Stimulated activated CD8-positive, alpha-beta memory T cell treated with anti-CD3 and anti-CD28 coated beads, Interleukin-15, amount 100 ng/mL, for 1 hour (primary cell): ENCODE results near the gene PMIS2.
A peak's percentile ranks its signal among the peaks of the same experiment; 100 is the strongest.

ENCODE experiments used
- DNase-seq: peaks from one replicate; pipeline ENCODE4 v3.0.0-alpha.2; 2020; ENCODE audit warnings: low read depth

The PMIS2 gene

DNA sequence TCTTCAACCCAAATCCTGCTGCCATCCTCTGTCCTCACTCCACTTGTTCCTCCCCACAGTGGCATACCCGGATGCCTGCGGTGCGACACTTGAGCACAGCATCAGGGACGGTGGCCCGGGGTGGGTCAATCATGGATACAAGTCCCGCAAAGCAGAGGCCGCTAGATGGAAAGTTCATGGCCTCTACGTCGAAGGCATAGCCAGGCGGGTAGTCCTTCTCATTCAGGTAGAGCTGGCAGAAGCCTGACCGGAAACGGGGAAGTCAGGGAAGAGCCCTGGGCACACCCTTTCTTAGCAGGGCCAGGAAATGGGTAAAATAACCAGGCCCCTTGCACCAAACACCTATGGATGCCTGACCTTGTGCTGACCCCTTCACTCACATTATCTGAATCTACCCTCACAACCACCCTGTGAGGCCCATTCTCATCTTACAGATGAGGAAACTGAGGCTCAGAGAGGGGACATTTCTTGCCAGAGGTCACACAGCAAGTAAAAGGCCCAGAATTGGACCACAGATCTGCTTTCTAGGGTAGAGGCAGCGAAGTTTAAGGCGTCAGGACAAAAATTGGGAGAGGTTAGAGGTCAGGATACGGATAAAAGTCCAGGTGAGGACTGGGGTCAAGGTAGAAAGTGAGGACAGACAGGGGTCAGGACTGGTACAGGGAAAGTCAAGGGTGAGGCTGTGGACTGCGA is 29.0 kb upstream of the PMIS2 start:
- no peak for DNase-seq

DNA sequence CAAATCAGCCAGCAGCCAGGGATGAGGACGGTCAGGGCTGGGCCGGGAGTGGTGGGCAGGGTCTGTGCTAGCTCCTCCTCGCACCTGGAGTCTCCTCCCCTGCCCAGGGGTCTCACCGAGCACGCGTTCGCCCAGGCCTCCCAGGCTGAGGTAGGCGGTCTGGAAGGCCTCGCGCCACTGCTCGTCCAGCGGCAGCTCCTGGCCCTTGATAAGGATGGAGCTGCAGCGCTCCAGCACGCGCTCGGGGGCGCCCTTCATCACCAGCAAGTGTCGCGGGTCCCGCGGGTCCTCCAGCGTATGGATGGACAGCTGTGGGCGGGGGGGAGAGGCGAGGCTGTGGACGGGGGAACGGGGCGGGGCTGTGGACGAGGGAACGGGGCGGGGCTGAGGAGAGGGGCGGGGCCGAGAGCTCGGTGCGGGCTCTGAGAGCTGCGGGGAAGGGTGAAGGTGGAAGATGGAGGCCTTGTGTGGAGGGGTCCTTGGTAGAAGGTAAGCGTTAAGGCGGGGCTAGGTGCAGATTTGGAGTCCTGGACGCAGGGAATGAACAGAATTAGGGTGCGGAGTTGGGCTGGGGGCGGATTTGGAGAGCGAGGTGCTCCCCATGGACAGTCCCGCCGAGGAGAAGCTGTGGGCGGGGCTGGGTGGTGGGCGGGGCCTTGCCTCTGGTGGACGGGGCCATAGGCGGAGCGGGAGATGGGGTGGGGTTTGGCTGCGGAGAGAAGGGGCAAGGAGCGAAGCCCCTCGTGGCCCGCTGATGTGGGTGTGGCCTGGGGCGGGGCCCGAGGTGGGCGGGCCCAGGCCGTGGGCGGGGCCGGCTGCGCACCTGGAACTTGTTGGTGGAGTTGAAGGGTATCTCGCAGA is 28.2 kb upstream of the PMIS2 start:
- DNase-seq = peak; percentile 20

DNA sequence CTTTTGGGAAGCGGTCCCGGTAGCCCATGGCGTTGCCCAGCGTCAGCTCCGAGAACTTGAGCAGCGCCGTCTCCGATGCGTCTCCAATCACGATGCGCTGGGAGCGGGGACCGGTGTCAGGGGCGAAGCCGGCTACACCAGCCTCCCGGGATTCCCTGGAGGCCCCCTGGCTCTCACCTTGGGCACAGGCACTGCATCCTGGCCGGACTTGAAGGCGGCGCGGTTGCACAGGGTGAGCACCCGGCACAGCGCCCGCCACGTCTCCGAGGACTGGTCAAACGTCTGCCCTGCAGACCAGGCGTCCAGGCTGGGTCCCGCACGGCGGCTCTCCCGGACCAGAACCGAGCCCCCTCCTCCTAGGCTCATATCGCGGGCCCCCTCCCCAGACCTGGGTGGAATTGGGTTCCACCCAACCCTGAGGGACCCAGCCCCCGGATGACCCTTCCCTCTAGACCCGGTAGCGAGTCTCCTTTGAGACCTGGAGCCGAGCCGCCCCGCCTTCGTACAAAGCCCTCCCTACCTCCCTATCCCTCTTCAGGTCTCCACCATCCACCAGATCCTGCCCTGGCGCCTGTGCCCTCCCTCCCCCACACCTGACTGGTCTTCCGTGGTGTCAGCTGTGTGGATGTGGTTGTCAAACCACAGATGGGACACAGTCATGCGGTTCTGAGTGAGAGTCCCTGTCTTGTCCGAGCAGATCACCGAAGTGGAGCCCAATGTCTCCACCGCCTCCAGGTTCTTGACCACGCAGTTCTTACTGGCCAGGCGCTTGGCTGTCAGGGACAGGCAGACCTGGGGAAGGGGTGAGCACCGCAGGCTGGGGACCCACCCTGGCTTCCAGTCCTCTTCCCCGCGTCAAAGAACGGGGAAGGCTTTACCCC is 27.3 kb upstream of the PMIS2 start:
- no peak for DNase-seq

DNA sequence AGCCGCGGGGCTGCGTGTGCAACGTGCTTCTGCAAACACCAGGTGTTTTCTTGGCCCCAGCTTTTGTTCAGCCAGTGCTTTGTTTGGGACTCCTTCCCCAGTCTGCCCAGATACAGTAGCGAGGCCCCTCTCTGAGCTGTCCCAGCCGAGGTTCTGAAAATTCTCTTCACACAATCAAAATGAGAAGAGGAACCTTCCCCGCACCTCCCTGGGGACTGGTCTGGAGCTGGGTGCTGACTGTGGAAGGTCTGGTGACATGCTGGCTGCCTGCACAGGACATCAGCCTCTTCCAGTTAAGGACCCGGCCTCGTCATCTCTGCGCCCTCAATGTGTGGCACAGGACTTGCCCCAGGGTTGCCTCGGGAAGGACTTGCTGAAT is 26.7 kb upstream of the PMIS2 start:
- DNase-seq = no peak

DNA sequence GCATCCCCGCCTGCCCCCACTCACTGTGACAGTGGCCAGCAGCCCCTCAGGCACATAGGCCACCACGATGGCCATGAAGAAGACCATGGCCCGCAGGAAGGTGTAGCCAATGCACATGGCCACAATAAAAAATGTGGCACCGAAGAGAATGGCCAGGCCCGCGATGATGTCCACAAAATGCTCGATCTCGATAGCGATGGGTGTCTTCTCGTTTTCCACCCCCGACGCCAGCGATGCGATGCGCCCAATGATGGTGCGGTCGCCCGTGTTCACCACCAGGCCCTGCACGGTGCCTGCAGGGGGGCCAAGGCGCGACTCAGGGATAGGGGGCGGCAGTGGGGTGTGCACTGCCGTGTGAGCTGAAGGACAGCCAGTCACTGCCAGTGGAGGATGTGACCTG is 26.2 kb upstream of the PMIS2 start:
- no peak for DNase-seq

DNA sequence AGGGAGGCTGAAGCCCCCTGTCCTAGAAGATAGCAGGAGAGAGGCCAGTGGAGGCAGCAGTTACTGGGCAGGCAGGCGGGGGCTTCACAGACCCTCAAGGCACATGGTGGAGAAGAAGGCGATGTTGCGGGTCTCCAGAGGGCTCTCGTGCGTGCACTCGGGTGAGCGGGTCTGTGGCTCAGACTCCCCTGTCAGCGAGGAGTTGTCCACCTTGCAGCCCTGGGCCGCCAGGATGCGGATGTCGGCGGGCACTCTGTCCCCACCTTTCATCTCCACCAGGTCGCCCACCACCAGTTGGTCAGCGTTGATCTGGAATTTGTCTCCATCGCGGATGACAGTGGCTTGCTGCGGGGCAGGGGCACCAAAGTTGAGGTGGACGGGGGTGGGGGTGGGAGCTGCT is 25.7 kb upstream of the PMIS2 start:
- no peak for DNase-seq

DNA sequence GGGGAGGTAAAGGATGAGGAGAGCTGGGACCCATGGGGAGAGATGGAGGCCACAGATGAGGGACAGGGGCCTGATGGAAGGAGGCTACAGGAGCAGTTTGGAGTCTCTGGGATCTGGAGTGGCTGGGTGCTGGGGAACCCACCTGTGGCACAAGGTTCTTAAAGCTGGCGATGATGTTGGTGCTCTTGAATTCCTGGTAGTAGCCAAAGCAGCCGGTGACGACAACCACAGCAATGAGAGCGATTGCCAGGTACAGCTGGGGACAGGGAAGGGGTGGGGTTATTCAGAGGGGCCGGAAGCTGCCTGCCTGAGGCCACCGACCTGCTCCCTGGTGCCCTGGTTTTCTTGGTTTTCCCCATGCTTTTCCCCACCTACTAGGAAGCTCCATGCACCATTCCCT is 25.3 kb upstream of the PMIS2 start:
- no peak for DNase-seq

DNA sequence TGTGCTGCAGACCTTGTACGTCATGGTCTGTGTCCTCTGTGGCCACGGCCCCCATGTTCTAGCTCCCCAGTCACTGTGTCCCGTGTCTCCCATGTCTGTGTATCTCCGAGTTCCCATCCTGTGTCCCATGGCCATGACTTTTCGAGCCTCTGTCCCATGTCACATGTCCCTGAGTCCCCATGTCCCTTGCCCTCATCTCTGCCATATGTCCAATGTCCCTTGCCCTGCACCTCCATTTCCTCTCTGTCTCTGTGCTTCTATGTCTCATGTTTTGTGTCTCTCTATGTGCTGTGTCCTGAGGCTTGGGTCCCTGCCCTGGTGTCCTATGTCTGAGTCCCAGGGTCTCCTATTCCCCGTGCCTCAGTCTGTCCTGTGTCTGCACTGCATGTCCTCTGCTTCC is 24.5 kb upstream of the PMIS2 start:
- no peak for DNase-seq

DNA sequence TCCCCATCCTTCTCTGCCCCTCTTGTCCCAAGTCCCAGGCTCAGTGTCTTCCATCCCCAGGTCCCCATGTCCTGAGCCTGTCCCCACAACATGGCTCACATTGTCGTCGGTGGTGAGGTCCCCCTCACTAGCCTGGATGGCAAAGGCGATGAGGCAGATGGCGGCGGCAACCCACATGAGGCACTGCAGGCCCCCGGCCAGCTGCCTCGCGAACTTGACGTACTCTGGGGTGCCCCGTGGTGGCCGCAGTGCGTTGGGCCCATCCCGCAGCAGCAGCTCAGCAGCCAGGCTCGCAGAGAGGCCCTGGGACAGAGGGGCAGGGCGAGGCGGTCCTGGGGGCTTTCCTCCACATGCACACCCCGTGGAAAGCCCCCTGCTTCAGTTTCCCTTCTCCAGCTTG is 23.6 kb upstream of the PMIS2 start:
- DNase-seq = no peak

DNA sequence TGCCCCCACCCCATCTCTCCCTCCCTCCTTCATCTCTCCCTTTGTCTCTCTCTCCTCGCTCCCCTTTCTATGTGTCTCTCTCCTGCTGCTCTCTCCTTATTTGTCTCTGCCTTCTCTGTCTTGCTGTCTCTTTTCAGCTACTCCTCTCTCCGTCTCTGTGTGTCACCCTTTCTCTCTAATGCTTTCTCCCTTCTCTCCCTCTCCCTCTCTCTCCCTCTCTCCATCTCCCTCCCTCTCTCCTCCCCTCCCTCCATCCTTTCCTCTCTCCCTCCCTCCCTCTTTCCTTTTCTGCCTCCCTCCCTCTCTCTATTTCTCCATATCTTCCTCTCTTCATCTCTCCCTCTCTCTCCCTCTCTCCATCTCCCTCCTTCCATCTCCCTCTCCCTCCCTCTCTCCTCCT is 23.2 kb upstream of the PMIS2 start:
- no peak for DNase-seq

DNA sequence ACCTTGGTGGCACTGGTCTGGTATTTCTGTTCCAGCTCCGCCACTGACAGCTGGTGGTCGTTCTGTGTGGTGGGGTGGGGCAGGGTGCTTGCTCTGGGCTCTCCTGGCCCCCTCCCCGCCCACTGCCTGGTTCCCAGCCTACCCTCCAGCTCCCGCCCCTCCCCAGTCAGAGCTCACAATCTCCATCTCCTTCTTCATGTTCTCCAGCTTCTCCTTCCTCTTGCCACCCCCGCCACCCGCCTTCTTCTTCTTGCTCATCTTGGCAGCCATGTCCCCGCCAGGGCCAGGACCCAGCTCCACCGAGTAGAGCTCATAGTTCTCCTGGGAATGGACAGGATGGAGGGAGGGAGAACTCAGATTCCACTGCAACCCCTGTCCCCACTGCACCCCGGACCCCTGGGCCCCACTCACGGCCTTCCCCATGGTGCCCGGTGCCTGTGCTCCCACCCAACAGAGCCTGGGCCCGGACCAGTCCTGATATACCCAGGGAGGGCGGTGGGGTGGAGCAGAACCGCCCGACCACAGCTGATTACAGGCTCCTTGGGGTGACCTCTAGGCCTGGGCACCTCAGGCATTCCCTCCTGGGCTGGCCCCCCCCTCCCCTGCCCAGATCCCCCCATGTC is 22.7 kb upstream of the PMIS2 start, which contains the start of gene ATP4A:
Gene ATP4A, minus strand, starts transcription at position 452 of the 623 bp plus-strand sequence. Its CDS starts 29 bp downstream, at position 423.
- DNase-seq = no peak

DNA sequence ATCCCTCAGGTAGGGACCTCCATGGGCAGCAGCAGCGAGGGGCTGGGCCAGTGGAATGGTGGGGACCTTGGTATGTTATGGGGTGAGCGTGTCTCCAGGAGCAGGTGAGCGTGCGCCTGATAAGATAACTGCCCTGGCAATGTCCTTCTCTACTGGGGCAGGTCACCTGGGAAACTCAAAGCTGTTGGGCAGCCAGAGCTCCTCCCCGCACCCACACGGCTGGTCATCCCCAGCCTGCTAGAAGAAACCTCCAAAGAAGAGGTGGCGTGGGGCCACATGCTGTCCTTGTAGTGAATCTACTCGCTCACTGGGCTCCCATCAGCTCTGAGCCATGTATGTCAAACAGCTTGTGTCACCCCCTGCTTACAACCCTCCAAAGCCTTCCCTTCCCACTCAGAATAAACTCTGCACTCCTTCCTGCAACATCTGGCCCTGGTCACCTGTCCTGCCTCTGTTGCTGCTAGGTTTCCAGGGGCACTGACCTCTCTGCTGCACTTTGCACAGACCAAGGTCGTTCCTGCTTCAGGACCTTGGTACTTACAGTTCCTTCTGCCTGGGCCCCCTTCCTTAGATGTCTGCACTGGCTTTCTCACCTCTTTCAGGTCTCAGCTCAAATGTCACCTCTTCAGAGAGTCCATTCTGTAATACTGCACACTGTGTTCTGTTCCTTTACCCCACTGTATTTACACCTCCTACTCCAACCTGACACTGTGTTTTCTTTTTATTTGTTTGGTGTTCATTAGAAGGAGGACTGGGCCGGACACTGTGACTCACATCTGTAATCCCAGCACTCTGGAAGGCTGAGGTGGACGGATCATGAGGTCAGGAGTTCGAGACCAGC is 20.7 kb upstream of the PMIS2 start:
- no peak for DNase-seq

DNA sequence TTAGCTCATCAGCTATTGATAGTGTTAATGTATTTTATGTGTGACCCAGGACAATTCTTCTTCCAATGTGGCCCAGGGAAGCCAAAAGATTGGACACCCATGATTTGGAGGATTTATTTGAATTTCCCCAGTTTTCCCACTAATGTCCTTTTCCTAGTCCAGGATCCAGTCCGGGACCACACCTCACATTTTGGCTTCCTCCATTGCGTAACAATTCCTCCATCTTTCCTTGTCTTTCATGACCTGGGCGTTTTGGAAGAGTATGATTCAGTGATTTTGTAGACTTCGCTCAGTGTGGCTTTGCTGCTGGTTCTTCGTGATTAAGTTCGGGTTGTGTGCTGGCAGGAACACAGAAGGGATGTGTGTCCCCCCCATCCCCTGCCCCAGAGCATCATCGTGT is 19.2 kb upstream of the PMIS2 start:
- no peak for DNase-seq

DNA sequence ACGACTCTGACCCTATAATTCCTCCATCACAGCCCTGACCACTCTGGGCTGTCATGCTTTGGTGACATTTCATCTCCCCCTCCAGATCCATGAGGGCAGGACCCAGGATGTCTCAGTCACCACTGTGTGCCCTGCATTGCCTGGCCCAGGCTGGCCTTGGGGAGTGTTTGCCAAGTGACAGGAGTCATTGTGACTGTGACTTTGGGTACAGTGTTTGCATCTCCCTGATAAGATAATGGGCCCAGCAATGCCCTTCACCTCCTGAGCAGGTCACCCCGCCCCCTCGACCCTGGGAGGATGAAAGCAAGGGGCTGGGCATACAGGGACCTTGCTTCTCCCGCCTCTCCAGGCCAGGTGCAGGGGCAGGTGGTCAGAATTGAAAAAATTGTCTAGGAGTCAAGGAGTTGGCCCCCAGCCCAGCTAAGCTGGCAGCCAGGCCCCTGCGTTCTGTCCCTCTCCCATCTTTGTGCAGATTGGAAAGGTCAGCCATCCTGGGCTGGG is 16.6 kb upstream of the PMIS2 start:
- no peak for DNase-seq

DNA sequence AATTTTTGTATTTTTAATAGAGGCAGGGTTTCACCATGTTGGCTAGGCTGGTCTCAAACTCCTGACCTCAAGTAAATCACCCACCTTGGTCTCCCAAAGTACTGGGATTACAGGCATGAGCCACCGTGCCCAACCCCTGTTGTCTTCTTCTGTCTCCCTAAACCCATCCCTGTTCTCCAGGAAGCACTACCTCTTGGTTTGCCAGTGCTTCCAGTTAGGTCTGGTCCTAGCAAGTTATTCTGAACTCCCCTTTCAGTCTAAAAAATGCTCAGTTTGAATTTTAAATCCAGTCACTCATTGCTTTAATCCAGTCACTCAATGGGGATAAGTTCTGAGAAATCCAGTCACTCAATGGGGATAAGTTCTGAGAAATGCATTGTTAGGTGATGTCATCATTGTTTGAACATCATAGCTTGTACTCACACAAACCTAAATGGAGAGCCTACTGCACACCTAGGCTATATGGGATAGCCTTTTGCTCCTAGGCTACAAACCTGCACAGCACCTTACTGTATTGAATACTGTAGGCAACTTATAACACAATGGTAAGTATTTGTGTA is 14.5 kb upstream of the PMIS2 start:
- DNase-seq = no peak

DNA sequence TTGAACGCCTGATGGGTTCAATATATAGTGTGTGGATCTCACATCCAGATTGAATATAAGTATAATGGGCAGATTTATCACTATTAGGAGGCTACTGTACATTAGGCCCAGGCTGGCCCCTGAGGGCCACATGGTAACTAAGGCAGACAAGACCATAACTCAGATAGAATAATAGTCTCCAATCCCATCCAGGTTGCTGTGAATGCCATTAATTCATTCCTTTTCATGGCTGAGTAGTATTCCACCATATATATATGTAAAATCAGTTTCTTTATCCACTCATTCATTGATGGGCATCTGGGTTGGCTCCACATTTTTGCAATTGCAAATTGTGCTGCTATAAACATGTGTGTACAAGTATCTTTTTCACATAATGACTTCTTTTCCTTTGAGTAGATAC is 8.1 kb upstream of the PMIS2 start:
- no peak for DNase-seq

DNA sequence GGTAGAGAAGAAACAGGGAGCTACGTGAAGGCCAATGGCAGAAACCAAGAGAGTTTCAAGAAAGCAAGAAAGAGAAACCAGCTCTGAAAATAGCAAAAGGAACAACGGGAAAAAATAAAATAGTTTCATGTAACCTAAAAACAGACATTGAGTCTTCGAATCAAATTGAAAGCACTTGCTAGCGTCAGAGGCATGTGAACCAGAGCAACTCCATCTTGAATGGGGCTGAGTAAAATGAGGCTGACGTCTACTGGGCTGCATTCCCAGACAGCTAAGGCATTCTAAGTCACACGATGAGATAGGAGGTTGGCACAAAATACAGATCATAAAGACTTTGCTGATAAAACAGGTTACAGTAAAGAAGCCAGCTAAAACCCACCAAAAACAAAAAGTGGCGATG is 7.3 kb upstream of the PMIS2 start:
- no peak for DNase-seq

DNA sequence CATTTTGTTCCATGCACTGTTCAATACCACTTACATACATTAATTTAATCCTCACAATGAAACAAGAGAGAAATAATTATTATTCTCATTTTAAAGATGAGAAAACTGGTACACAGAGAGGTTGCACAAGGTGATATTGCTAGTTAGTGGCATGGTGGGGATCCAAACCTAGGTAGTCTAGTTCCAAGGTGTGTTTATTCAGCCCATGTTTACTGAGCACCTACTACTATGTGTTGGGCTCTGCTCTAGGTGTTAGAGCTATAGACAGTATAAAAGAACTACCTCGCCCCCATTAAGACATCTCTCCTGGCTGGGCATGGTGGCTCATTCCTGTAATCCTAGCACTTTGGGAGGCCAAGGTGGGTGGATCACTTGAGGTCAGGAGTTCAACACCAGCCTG is 3.2 kb upstream of the PMIS2 start:
- no peak for DNase-seq

DNA sequence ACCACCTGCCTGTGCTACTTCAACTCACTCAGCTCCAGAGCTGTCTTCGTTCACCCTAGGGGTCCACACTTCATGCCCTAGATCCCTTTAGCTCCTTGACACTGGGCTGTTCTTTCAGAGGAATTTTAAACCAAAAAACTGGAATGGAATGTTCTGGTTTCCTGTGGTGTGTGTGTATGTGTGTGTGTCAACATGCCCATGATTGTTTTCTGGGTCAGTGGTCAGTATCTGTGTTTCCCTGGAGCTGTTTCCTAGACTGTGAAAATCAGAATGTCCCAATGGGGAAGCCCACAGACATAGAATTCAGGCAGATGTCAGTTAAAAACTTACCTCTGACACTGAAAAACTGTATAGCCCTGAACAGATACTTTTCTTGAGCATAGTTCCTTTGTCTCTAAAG is 1.3 kb downstream of the PMIS2 start:
- DNase-seq = no peak

DNA sequence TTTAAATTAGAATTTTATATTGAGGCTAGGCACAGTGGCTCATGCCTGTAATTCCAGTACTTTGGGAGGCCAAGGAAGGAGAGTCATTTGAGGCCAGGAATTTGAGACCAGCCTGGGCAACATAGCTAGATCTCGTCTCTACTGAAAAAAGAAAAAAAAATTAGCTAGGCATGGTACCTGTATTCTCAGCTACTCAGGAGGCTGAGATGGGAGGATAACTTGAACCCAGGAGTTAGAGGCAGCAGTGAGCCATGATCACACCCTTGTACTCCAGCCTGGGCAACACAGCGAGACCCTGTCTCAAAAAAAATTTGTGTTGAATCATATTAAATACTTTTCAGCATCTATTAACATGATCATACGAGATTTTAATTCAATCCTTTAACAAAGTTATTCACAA is 4.9 kb downstream of the PMIS2 start:
- no peak for DNase-seq

DNA sequence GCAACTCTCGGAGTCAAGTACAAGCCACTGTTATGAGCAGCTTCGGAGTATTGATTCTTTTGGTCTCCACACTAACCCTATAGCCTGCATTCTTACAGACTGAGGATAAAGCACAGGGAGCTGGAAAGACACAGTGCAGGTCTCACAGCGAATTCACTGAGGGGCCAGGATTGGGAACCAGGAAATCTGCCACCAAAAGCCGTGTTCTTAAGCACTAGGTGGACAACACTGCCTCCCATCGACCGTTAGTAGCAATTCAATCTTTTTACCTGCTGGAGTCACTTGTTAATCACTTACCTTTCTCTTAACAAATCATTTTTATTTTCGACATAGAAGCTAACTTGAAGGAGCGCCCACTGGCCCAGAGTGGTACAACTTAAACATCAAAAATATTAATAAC is 6.3 kb downstream of the PMIS2 start:
- DNase-seq = no peak
